ENCODE measurements around the gene COQ10A. TPM values are rescaled to one million over a fixed set of nuclear protein-coding genes. Genes with fewer than 3 reads are reported as not detected.

The COQ10A gene
- total and polyA plus RNA-seq, 9 of the 15 experiments (the other 6 are each of a cell fraction or from before 2014, with no cell fraction given) = 3.1 to 26.4 (median 12.7) TPM

- Histone ChIP-seq H3K4me2 (ENCODE audit: insufficient read depth, low read length) (peak overlapping the region; percentile 38; the same call in 1 of the 2 replicates), H3K27me3 (ENCODE audit: control insufficient read depth in 2 of 2, insufficient read depth in 2 of 2, low read length in 2 of 2) (no peaks in the 10 kb centered on the region), H3K79me2 (ENCODE audit: control insufficient read depth, insufficient read depth, low read length) (no peaks in the 10 kb centered on the region), H3K27ac (ENCODE audit: extremely low read depth, low read depth, low read length) (peak overlapping the region; percentile 55; the same call in 1 of the 3 replicates), H3K36me3 (ENCODE audit: control insufficient read depth, insufficient read depth, low read length) (peaks cover 90% of the 10 kb centered on the region; the same call in 2 of the 3 replicates), H3K9me1 (ENCODE audit: control insufficient read depth, insufficient read depth, low read length) (no peaks in the 10 kb centered on the region), H3K4me1 (replicated peaks in 1 of 2; ENCODE audit: control insufficient read depth in 2 of 2, insufficient read depth in 2 of 2, low read length in 2 of 2) (peaks cover 30 to 34% of the 10 kb centered on the region in 2 experiments), H3K4me3 (no peak overlapping the region), H3K9ac (ENCODE audit: insufficient read depth in 1 of 2, low read depth in 2 of 2, low read length in 2 of 2) (peak overlapping the region; percentile 11 to 73; a peak in 2 of 4 replicates), H2AFZ (ENCODE audit: low read depth, low read length) (no peak overlapping the region), H3K9me3 (replicated peaks; ENCODE audit: control insufficient read depth, insufficient read depth, low read depth, low read length) (no peaks in the 10 kb centered on the region), H4K20me1 (replicated peaks; ENCODE audit: control insufficient read depth, insufficient read depth, low read length) (no peaks in the 10 kb centered on the region)
- ChIA-PET CTCF (ENCODE audit: low intra/inter-chr PET ratio) (interaction anchor here (0.6 kb wide), 1 partner anchor 12 kb away, joined by 4 read pairs; no protein-coding TSS in a partner anchor), POLR2A (interaction anchor here (0.5 to 1.4 kb wide), 6 partner anchors 10 to 1374 kb away, joined by 3 to 6 read pairs (median 4); partner anchors contain the start of gene SMARCC2)
- no TSS peak for BruUV-seq (replicated peaks)
- no peak for ATAC-seq
- 86% methylated on average over 13 of the region's 14 CpGs for WGBS (ENCODE audit: insufficient coverage, low coverage, missing lambda C conversion rate)
- DNase-seq (ENCODE audit: extremely low read depth in 1 of 4, low spot score in 3 of 4) = peak in 1 of 4 experiments; percentile 28
- intact Hi-C loops (cut with micrococcal nuclease) = no loop called here
- in situ Hi-C loops (cut with MboI) = no loop called here
- peak; percentile 78 for TF ChIP-seq ZBTB33 (CRISPR knock-in tag; IDR thresholded peaks at IDR 0.05)
- TF ChIP-seq, protein P1, sequence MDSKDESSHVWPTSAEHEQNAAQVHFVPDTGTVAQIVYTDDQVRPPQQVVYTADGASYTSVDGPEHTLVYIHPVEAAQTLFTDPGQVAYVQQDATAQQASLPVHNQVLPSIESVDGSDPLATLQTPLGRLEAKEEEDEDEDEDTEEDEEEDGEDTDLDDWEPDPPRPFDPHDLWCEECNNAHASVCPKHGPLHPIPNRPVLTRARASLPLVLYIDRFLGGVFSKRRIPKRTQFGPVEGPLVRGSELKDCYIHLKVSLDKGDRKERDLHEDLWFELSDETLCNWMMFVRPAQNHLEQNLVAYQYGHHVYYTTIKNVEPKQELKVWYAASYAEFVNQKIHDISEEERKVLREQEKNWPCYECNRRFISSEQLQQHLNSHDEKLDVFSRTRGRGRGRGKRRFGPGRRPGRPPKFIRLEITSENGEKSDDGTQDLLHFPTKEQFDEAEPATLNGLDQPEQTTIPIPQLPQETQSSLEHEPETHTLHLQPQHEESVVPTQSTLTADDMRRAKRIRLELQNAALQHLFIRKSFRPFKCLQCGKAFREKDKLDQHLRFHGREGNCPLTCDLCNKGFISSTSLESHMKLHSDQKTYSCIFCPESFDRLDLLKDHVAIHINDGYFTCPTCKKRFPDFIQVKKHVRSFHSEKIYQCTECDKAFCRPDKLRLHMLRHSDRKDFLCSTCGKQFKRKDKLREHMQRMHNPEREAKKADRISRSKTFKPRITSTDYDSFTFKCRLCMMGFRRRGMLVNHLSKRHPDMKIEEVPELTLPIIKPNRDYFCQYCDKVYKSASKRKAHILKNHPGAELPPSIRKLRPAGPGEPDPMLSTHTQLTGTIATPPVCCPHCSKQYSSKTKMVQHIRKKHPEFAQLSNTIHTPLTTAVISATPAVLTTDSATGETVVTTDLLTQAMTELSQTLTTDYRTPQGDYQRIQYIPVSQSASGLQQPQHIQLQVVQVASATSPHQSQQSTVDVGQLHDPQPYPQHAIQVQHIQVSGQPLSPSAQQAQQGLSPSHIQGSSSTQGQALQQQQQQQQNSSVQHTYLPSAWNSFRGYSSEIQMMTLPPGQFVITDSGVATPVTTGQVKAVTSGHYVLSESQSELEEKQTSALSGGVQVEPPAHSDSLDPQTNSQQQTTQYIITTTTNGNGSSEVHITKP (IDR thresholded peaks at IDR 0.05; ENCODE audit: partially characterized antibody) = peak; percentile 46
- TF ChIP-seq RBFOX2 (IDR thresholded peaks at IDR 0.05; ENCODE audit: low read depth, low read length) = peak; percentile 43
- TF ChIP-seq TBP (optimal IDR thresholded peaks at IDR 0.05; ENCODE audit: low read depth, low read length) = no peak
- no peak for FAIRE-seq
Measured at GRCh38 chr12:56244494-56244893, 22.2 kb upstream of the COQ10A start.

Measured in K562 (cell line).